HG03558 (cell line): ENCODE data around the gene MIPOL1.
"Not testable (repeated sequence)": the region's sequence is repeated elsewhere in the genome, so short reads cannot be mapped to it uniquely, and the experiment has no call there.

Experiments used
- ATAC-seq: cut with Tn5 transposase; IDR thresholded peaks from one replicate; pipeline ENCODE4 v1.9.1; 2021; ENCODE audit warnings: moderate number of reproducible peaks; ENCODE audit not compliant: unreplicated experiment; ENCODE audit errors: extremely low read depth

MIPOL1 gene

GRCh38 chr14:37369425-37369824, 171.7 kb downstream of the MIPOL1 start:
- ATAC-seq, result no peak

- no peak for ATAC-seq
Observed at GRCh38 chr14:37375566-37375965, 177.8 kb downstream of the MIPOL1 start.

GRCh38 chr14:37376944-37377609, 179.3 kb downstream of the MIPOL1 start:
- no peak for ATAC-seq

- no peak for ATAC-seq
Observed at GRCh38 chr14:37384870-37385596, 187.3 kb downstream of the MIPOL1 start.

- ATAC-seq, result not testable (repeated sequence)
Observed at GRCh38 chr14:37397157-37397940, 199.6 kb downstream of the MIPOL1 start.

GRCh38 chr14:37397941-37398215, 200.1 kb downstream of the MIPOL1 start:
- ATAC-seq, result no peak

- no peak for ATAC-seq
Observed at GRCh38 chr14:37399517-37399916, 201.8 kb downstream of the MIPOL1 start.

- ATAC-seq, result no peak
Observed at GRCh38 chr14:37401093-37401492, 203.4 kb downstream of the MIPOL1 start.

GRCh38 chr14:37403626-37404025, 205.9 kb downstream of the MIPOL1 start:
- ATAC-seq, result no peak

GRCh38 chr14:37406095-37406494, 208.4 kb downstream of the MIPOL1 start:
- ATAC-seq, result no peak

GRCh38 chr14:37411079-37411735, 213.5 kb downstream of the MIPOL1 start:
- no peak for ATAC-seq

GRCh38 chr14:37413050-37413449, 215.3 kb downstream of the MIPOL1 start:
- ATAC-seq, result no peak

GRCh38 chr14:37413504-37414003, 215.8 kb downstream of the MIPOL1 start:
- no peak for ATAC-seq

GRCh38 chr14:37416264-37416663, 218.5 kb downstream of the MIPOL1 start:
- no peak for ATAC-seq

- no peak for ATAC-seq
Observed at GRCh38 chr14:37417151-37417550, 219.4 kb downstream of the MIPOL1 start.

GRCh38 chr14:37417833-37418232, 220.1 kb downstream of the MIPOL1 start:
- ATAC-seq, result no peak

- no peak for ATAC-seq
Observed at GRCh38 chr14:37420622-37421021, 222.9 kb downstream of the MIPOL1 start.

GRCh38 chr14:37422319-37422718, 224.6 kb downstream of the MIPOL1 start:
- ATAC-seq, result no peak

GRCh38 chr14:37422748-37423147, 225.0 kb downstream of the MIPOL1 start:
- ATAC-seq, result no peak

GRCh38 chr14:37428954-37429353, 231.2 kb downstream of the MIPOL1 start:
- ATAC-seq, result no peak

- no peak for ATAC-seq
Observed at GRCh38 chr14:37429618-37430017, 231.9 kb downstream of the MIPOL1 start.
